RPMI7951 (cell line): ENCODE results near the gene ZNF467. TPM values are rescaled to one million over a fixed set of nuclear protein-coding genes. Genes with fewer than 3 reads are reported as not detected.

Experiments
- total RNA-seq: library from RNA; depleted of rRNA; stranded (reverse); fragments of >200 nt; shearing (Covaris generic); gene quantifications from 2 replicates; pipeline ENCODE4 v1.2.3, GENCODE V29; 2014; rRNA removed

The ZNF467 gene
- total RNA-seq, 1 experiment from 2014 or later, result not detected

Other genes starting within 250 kb of the ZNF467 start
- 2.2 and 3.9 TPM in 2 replicates for gene ZNF862, start 64.8 kb upstream of the ZNF467 start, total RNA-seq
- 34.5 and 61.5 TPM in 2 replicates for gene ATP6V0E2, start 100.4 kb upstream of the ZNF467 start, total RNA-seq